Gastroesophageal sphincter (tissue), 4 donors: Measurements from ENCODE around the gene ARMC12. TPM values are rescaled to one million over a fixed set of nuclear protein-coding genes. Genes with fewer than 3 reads are reported as not detected.

Experiments
- ATAC-seq: fragments of 150-250 bp; one replicate; pipeline ENCODE4 v1.9.1; 2016; ENCODE audit warnings: mild to moderate bottlenecking, moderate library complexity
- H3K27ac ChIP-seq, 4 donors: fragments of 200-600 bp; sonication (generic) in 3 of 4; 1 replicate in 3 of 4; 2 replicates in 1 of 4; pipeline ENCODE4 v1.5.1; 2016 to 2019
- H3K27me3 ChIP-seq: fragments of 200-600 bp; sonication (generic); one replicate; pipeline ENCODE4 v1.5.1; 2019
- H3K36me3 ChIP-seq, 2 donors: fragments of 200-600 bp; sonication (generic); one replicate each; pipeline ENCODE4 v1.5.1; 2019; ENCODE audit warnings: control low read depth in 1 of 2
- H3K4me1 ChIP-seq, 3 donors: fragments of 200-600 bp; sonication (generic); 1 replicate in 2 of 3; 2 replicates in 1 of 3; pipeline ENCODE4 v1.5.1; 2016 to 2019; ENCODE audit warnings: control low read depth in 2 of 3
- H3K4me3 ChIP-seq, 2 donors: fragments of 200-600 bp; sonication (generic); one replicate each; pipeline ENCODE4 v1.5.1; 2019; ENCODE audit warnings: mild to moderate bottlenecking in 1 of 2, moderate library complexity in 1 of 2
- H3K9me3 ChIP-seq, 3 donors: fragments of 200-600 bp; sonication (generic); one replicate each; pipeline ENCODE4 v1.5.1; 2017 to 2019; ENCODE audit warnings: control low read depth in 2 of 3
- CTCF ChIP-seq, 4 experiments: fragments of 200-600 bp in 2 of 4; fragments of 450-650 bp in 2 of 4; sonication (generic) in 1 of 4; IDR thresholded peaks; one replicate each; pipeline ENCODE4 v1.5.1; 2017 to 2019; ENCODE audit warnings: antibody characterized with exemption in 4 of 4, mild to moderate bottlenecking in 2 of 4, moderate library complexity in 2 of 4
- EP300 ChIP-seq: sonication (generic); formaldehyde crosslinking; IDR thresholded peaks from one replicate; pipeline ENCODE4 v1.6.1; 2017; ENCODE audit warnings: antibody characterized with exemption, mild to moderate bottlenecking
- POLR2A ChIP-seq, 2 donors: fragments of 450-650 bp; IDR thresholded peaks; one replicate each; pipeline ENCODE4 v1.6.1; 2017; ENCODE audit warnings: antibody characterized with exemption in 2 of 2, mild to moderate bottlenecking in 2 of 2, moderate library complexity in 1 of 2
- POLR2AphosphoS5 ChIP-seq: sonication (generic); formaldehyde crosslinking; IDR thresholded peaks from one replicate; pipeline ENCODE4 v1.6.1; 2017; ENCODE audit warnings: antibody characterized with exemption
- WGBS, 2 donors: methylation state at CpG; one replicate each; pipeline ENCODE4 v1.1.5; 2018; ENCODE audit warnings: low coverage in 1 of 2; 5-methylcytosine and 5-hydroxymethylcytosine counted together
- total RNA-seq, 4 donors: library from RNA; depleted of rRNA; stranded (reverse); fragments of >200 nt; gene quantifications; one replicate each; pipeline ENCODE4 v1.1.0, GENCODE V29; 2016

The ARMC12 gene
- total RNA-seq, 4 donors from 2014 or later: 0.54 to 1.5 TPM; not detected in 2

GRCh38 chr6:35787266-35788218 is 50.7 kb downstream of the ARMC12 start:
- Histone ChIP-seq H3K36me3 (no peaks in the 10 kb centered on the region), H3K4me3 (no peak overlapping the region), H3K27ac (no peak overlapping the region), H3K4me1 (no peaks in the 10 kb centered on the region), H3K9me3 (no peaks in the 10 kb centered on the region), H3K27me3 (peaks cover 79% of the 10 kb centered on the region)
- TF ChIP-seq CTCF (IDR thresholded peaks at IDR 0.05) (no peak), POLR2AphosphoS5 (no peak), EP300 (no peak), POLR2A (IDR thresholded peaks at IDR 0.05) (no peak)
- no peak for ATAC-seq
- 68 to 79% methylated on average over 7 to 10 of the region's 13 CpGs for WGBS, 2 donors

GRCh38 chr6:35788423-35788982 is 51.7 kb downstream of the ARMC12 start:
- Histone ChIP-seq H3K36me3 (no peaks in the 10 kb centered on the region), H3K27ac (no peak overlapping the region), H3K9me3 (no peaks in the 10 kb centered on the region), H3K27me3 (peaks cover 79% of the 10 kb centered on the region), H3K4me1 (no peaks in the 10 kb centered on the region), H3K4me3 (no peak overlapping the region)
- TF ChIP-seq CTCF (IDR thresholded peaks at IDR 0.05) (no peak), POLR2AphosphoS5 (no peak), POLR2A (IDR thresholded peaks at IDR 0.05) (no peak), EP300 (no peak)
- no peak for ATAC-seq
- WGBS, 2 donors: 53 to 56% methylated on average over 3 to 4 of the region's 4 CpGs

- H3K9me3 ChIP-seq: no peaks in the 10 kb centered on the region
- H3K36me3 ChIP-seq: no peaks in the 10 kb centered on the region
- H3K27me3 ChIP-seq: peaks cover 69% of the 10 kb centered on the region
- no peak overlapping the region for H3K4me3 ChIP-seq
- 56 to 70% methylated on average over 5 of the region's 5 CpGs for WGBS, 2 donors
- ATAC-seq: no peak
- no peak for TF ChIP-seq POLR2AphosphoS5
- TF ChIP-seq CTCF (IDR thresholded peaks at IDR 0.05): no peak
- TF ChIP-seq EP300: no peak
- TF ChIP-seq POLR2A (IDR thresholded peaks at IDR 0.05): no peak
- no peaks in the 10 kb centered on the region for H3K4me1 ChIP-seq
- no peak overlapping the region for H3K27ac ChIP-seq
These were observed 53.9 kb downstream of the ARMC12 start for GRCh38 chr6:35790683-35791082.

- no peak overlapping the region for H3K4me3 ChIP-seq
- no peak overlapping the region for H3K27ac ChIP-seq
- no peaks in the 10 kb centered on the region for H3K4me1 ChIP-seq
- ATAC-seq: no peak
- WGBS, 2 donors: 87 to 91% methylated on average over 12 to 16 of the region's 17 CpGs
- H3K36me3 ChIP-seq: no peaks in the 10 kb centered on the region
- H3K27me3 ChIP-seq: peaks cover 58% of the 10 kb centered on the region
- H3K9me3 ChIP-seq: no peaks in the 10 kb centered on the region
- no peak for TF ChIP-seq EP300
- TF ChIP-seq POLR2A (IDR thresholded peaks at IDR 0.05): no peak
- no peak for TF ChIP-seq POLR2AphosphoS5
- no peak for TF ChIP-seq CTCF (IDR thresholded peaks at IDR 0.05)
These were observed 58.0 kb downstream of the ARMC12 start for GRCh38 chr6:35794536-35795452.
